Chondrocyte (in vitro differentiated cells): Measurements from ENCODE around the gene PANK4. TPM values are rescaled to one million over a fixed set of nuclear protein-coding genes. Genes with fewer than 3 reads are reported as not detected.

Source experiments
- DNase-seq: peaks from one replicate; pipeline ENCODE4 v3.0.0; 2021; ENCODE audit warnings: mixed read lengths, low spot score
- H3K27ac Mint-ChIP-seq: one replicate; pipeline ENCODE4 v1.8.0; 2021; ENCODE audit warnings: mild to moderate bottlenecking, moderate library complexity, mixed read lengths; ENCODE audit not compliant: unreplicated experiment
- H3K27me3 Mint-ChIP-seq: 2 replicates; pipeline ENCODE4 v1.8.0; 2021; ENCODE audit warnings: low read depth, mixed read lengths
- H3K36me3 Mint-ChIP-seq: 2 replicates; pipeline ENCODE4 v1.8.0; 2021; ENCODE audit warnings: low read depth, mixed read lengths
- H3K4me1 Mint-ChIP-seq: 2 replicates; pipeline ENCODE4 v1.8.0; 2021; ENCODE audit warnings: low read depth, mild to moderate bottlenecking, mixed read lengths
- H3K4me3 Mint-ChIP-seq: one replicate; pipeline ENCODE4 v1.8.0; 2021; ENCODE audit warnings: mild to moderate bottlenecking, moderate library complexity, mixed read lengths; ENCODE audit not compliant: unreplicated experiment
- H3K9me3 Mint-ChIP-seq: 2 replicates; pipeline ENCODE4 v1.8.0; 2021; ENCODE audit warnings: low read depth, mixed read lengths
- CTCF ChIP-seq: fragments of 200-600 bp; sonication (generic); IDR thresholded peaks from 2 replicates; pipeline ENCODE4 v1.5.0; 2021; ENCODE audit warnings: antibody characterized with exemption, mild to moderate bottlenecking, moderate library complexity
- total RNA-seq: library from RNA; stranded (reverse); gene quantifications from 3 replicates; pipeline ENCODE4 v1.2.1, GENCODE V29; 2021

PANK4 gene
- total RNA-seq, 1 donor from 2014 or later = 19.6 TPM

GRCh38 chr1:2535981-2536380 is 9.6 kb upstream of the PANK4 start:
- DNase-seq = no peak
- Mint-ChIP-seq H3K36me3 (no peaks in the 10 kb centered on the region), H3K4me1 (peaks cover 15% of the 10 kb centered on the region), H3K4me3 (no peak overlapping the region), H3K9me3 (no peaks in the 10 kb centered on the region), H3K27ac (no peak overlapping the region), H3K27me3 (peaks cover 8% of the 10 kb centered on the region)
- TF ChIP-seq CTCF = no peak

GRCh38 chr1:2535455-2535854 is 9.1 kb upstream of the PANK4 start:
- no peak for TF ChIP-seq CTCF
- peaks cover 8% of the 10 kb centered on the region for H3K27me3 Mint-ChIP-seq
- H3K27ac Mint-ChIP-seq = no peak overlapping the region
- no peak overlapping the region for H3K4me3 Mint-ChIP-seq
- H3K36me3 Mint-ChIP-seq = no peaks in the 10 kb centered on the region
- DNase-seq = no peak
- peaks cover 17% of the 10 kb centered on the region for H3K4me1 Mint-ChIP-seq
- no peaks in the 10 kb centered on the region for H3K9me3 Mint-ChIP-seq

- no peak for DNase-seq
- H3K4me1 Mint-ChIP-seq = peaks cover 17% of the 10 kb centered on the region
- H3K9me3 Mint-ChIP-seq = no peaks in the 10 kb centered on the region
- no peak overlapping the region for H3K4me3 Mint-ChIP-seq
- no peak overlapping the region for H3K27ac Mint-ChIP-seq
- no peak for TF ChIP-seq CTCF
- H3K36me3 Mint-ChIP-seq = no peaks in the 10 kb centered on the region
- peaks cover 8% of the 10 kb centered on the region for H3K27me3 Mint-ChIP-seq
These were observed 8.5 kb upstream of the PANK4 start for GRCh38 chr1:2534687-2535441.

GRCh38 chr1:2534315-2534686 is 7.9 kb upstream of the PANK4 start:
- peaks cover 17% of the 10 kb centered on the region for H3K4me1 Mint-ChIP-seq
- TF ChIP-seq CTCF = no peak
- H3K9me3 Mint-ChIP-seq = no peaks in the 10 kb centered on the region
- H3K27me3 Mint-ChIP-seq = peaks cover 8% of the 10 kb centered on the region
- no peak for DNase-seq
- no peak overlapping the region for H3K27ac Mint-ChIP-seq
- H3K4me3 Mint-ChIP-seq = no peak overlapping the region
- H3K36me3 Mint-ChIP-seq = no peaks in the 10 kb centered on the region

- Mint-ChIP-seq H3K9me3 (no peaks in the 10 kb centered on the region), H3K4me1 (peaks cover 24% of the 10 kb centered on the region), H3K4me3 (no peak overlapping the region), H3K27me3 (peaks cover 8% of the 10 kb centered on the region), H3K27ac (no peak overlapping the region), H3K36me3 (no peaks in the 10 kb centered on the region)
- DNase-seq = no peak
- no peak for TF ChIP-seq CTCF
These were observed 7.0 kb upstream of the PANK4 start for GRCh38 chr1:2533365-2533764.
